HL-60 (cell line): Measurements from ENCODE around the gene ANGPTL2.

Experiments used
- DNase-seq, 2 experiments: peaks; one replicate each; pipeline ENCODE4 v3.0.0-alpha.2; 2010 to 2020; ENCODE audit warnings: low read depth in 1 of 2, low spot score in 1 of 2
- H3K27ac ChIP-seq: fragments of 250-450 bp; sonication (Bioruptor Pico); replicated peaks from 2 replicates; pipeline ENCODE4 v1.5.1; 2020; ENCODE audit warnings: mild to moderate bottlenecking, moderate library complexity
- H3K27me3 ChIP-seq: fragments of 250-450 bp; sonication (Bioruptor Pico); 2 replicates; pipeline ENCODE4 v1.5.1; 2021; ENCODE audit warnings: mild to moderate bottlenecking, moderate library complexity; ENCODE audit not compliant: insufficient read depth, poor library complexity, severe bottlenecking
- H3K4me3 ChIP-seq: replicated peaks from 2 replicates; pipeline ENCODE4 v1.5.1; 2011; ENCODE audit warnings: mild to moderate bottlenecking, control low read depth, low read length; ENCODE audit not compliant: insufficient read depth
- CTCF ChIP-seq: IDR thresholded peaks from one replicate; pipeline ENCODE4 v1.5.1; 2011; ENCODE audit warnings: low read length, control low read depth, inconsistent platforms; ENCODE audit not compliant: insufficient read depth
- GABPA ChIP-seq: IDR thresholded peaks from 2 replicates; pipeline ENCODE4 v1.6.1; 2012; ENCODE audit warnings: low read depth
- POLR2AphosphoS5 ChIP-seq: IDR thresholded peaks from 2 replicates; pipeline ENCODE4 v1.6.1; 2012; ENCODE audit warnings: low read depth
- SPI1 ChIP-seq: IDR thresholded peaks from 2 replicates; pipeline ENCODE4 v1.6.1; 2012; ENCODE audit warnings: low read depth, mild to moderate bottlenecking, borderline replicate concordance
- TF ChIP-seq, protein P1 (sequence below): IDR thresholded peaks from 2 replicates; pipeline ENCODE4 v1.6.1; 2012; ENCODE audit warnings: low read depth; ENCODE audit not compliant: insufficient replicate concordance

ANGPTL2 gene

DNA sequence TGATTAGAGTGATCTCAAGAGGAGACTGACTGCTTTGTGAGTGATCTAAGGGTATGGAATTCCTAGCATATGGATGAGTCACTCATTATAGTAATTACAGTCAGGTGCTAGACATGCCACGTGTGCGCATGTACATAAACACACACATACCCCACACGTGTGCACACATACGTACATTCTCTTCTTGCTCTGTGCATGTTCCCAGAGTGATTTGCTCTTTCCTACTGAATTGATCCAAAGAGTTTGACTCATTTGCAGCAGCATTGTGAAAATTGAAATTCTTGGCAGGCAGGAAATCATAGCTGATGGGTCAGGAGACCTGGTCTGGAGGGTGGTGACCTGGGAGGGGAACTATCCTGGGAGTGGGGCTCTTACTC is 63.8 kb downstream of the ANGPTL2 start:
- H3K27ac ChIP-seq: no peak overlapping the region
- no peaks in the 10 kb centered on the region for H3K27me3 ChIP-seq
- H3K4me3 ChIP-seq: no peak overlapping the region
- DNase-seq: no peak
- TF ChIP-seq, protein P1, sequence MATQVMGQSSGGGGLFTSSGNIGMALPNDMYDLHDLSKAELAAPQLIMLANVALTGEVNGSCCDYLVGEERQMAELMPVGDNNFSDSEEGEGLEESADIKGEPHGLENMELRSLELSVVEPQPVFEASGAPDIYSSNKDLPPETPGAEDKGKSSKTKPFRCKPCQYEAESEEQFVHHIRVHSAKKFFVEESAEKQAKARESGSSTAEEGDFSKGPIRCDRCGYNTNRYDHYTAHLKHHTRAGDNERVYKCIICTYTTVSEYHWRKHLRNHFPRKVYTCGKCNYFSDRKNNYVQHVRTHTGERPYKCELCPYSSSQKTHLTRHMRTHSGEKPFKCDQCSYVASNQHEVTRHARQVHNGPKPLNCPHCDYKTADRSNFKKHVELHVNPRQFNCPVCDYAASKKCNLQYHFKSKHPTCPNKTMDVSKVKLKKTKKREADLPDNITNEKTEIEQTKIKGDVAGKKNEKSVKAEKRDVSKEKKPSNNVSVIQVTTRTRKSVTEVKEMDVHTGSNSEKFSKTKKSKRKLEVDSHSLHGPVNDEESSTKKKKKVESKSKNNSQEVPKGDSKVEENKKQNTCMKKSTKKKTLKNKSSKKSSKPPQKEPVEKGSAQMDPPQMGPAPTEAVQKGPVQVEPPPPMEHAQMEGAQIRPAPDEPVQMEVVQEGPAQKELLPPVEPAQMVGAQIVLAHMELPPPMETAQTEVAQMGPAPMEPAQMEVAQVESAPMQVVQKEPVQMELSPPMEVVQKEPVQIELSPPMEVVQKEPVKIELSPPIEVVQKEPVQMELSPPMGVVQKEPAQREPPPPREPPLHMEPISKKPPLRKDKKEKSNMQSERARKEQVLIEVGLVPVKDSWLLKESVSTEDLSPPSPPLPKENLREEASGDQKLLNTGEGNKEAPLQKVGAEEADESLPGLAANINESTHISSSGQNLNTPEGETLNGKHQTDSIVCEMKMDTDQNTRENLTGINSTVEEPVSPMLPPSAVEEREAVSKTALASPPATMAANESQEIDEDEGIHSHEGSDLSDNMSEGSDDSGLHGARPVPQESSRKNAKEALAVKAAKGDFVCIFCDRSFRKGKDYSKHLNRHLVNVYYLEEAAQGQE: no peak
- TF ChIP-seq CTCF: no peak
- no peak for TF ChIP-seq GABPA
- no peak for TF ChIP-seq SPI1
- no peak for TF ChIP-seq POLR2AphosphoS5

- no peak overlapping the region for H3K4me3 ChIP-seq
- TF ChIP-seq POLR2AphosphoS5: no peak
- no peak for TF ChIP-seq SPI1
- TF ChIP-seq GABPA: no peak
- TF ChIP-seq, protein P1: no peak
- DNase-seq: no peak
- no peaks in the 10 kb centered on the region for H3K27me3 ChIP-seq
- no peak overlapping the region for H3K27ac ChIP-seq
These were observed 64.3 kb downstream of the ANGPTL2 start for GRCh38 chr9:127058011-127058644.

- Histone ChIP-seq H3K27ac (no peak overlapping the region), H3K27me3 (no peaks in the 10 kb centered on the region), H3K4me3 (no peak overlapping the region)
- DNase-seq: no peak
- TF ChIP-seq POLR2AphosphoS5: no peak
- TF ChIP-seq, protein P1: no peak
- TF ChIP-seq CTCF: no peak
- no peak for TF ChIP-seq SPI1
- no peak for TF ChIP-seq GABPA
These were observed 66.0 kb downstream of the ANGPTL2 start for GRCh38 chr9:127056446-127056845.
